ENCODE results near the gene AMACR.
A peak's percentile ranks its signal among the peaks of the same experiment; 100 is the strongest.

Gene AMACR

GRCh38 chr5:34005211-34005610, 2.6 kb downstream of the AMACR start:
- DNase-seq: no peak

DNA sequence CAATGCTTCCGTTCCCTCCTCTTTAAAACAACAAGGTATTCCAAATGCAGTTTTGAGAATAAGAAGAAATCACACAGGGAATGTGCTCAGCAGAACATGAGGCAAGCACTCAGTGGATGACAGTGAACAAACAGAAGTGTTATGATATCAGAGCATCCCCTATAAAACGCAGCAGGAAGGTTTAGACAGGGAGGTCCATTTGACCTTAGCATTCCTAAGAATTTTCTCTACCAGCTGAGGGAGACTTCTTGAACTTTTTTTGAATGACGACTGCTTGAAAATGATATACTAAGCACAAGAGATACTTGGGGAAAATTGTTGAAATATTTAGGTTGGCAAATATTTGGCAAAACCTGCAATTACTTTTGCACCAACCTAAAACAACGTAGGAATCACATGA, 3.9 kb downstream of the AMACR start:
- DNase-seq: no peak

- DNase-seq: no peak
Observed at GRCh38 chr5:34002629-34003328, 5.1 kb downstream of the AMACR start.

DNA sequence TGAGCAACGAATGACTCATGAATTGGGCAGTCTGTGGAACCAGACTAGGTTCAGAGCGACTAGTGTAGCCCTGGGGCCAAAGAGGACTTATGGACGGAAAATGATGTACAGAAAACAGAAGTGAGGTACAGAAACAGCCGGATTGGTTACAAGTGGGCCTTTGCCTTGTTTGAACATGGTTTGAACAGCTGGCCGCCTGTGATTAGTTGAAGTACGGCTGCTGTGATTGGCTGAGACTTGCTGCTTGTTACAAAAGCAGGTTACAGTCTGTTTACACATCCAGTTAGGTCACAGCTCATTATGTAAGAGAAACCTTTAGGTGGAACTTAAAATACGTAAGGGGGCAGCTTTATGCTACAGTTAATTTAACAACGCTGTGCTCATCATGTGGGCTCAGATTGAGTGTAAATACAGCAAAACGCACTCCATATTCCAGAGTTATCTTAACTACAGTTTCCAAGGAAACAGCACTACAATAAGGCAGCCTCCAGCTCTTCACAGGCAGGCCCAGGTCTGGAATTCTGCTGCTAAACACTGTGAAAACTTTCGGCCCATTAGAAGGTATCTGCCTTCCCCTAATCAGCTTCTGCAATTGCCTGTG, 6.5 kb downstream of the AMACR start:
- peak; percentile 70 for DNase-seq

DNA sequence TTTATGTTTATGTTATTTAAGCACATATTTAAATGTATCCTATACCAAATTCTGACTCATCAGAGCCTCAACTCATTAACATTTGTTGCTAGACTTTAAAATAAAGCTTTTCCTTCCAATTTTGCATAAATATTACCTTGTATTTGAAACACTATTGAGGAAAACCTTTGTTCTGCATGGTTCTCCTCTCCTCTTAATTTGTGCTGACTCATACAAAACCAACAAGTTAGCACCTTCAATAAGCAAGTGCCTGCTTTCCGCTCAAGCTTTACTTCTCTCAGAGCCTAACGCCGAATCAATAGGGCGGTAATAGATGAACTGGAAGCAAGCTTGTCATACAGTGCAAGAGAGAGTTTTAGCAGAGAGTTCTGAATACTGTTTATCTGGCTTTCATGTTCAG, 7.9 kb downstream of the AMACR start:
- no peak for DNase-seq

- DNase-seq: peak; percentile 89
Observed at GRCh38 chr5:33997331-33997983, 10.4 kb downstream of the AMACR start.

DNA sequence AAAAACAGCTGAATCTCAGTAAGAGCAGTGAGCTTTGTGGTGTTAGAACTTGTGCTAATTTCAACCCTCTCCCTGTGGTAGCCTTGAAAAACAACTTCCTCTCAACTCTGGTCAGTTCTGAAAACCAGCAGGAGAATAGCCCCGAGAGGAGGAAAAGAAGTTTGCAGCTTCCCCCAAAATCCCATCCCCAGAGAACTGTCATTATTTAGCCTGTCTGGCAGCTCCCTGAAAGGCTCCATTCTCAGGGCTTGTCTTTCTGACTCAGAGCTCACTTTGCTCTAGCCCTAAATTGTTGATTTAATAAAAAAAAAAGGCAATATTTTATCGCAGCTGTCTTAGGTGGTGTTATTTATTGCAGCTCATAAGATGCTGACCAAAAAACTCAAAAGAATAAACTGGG, 12.0 kb downstream of the AMACR start:
- no peak for DNase-seq

DNA sequence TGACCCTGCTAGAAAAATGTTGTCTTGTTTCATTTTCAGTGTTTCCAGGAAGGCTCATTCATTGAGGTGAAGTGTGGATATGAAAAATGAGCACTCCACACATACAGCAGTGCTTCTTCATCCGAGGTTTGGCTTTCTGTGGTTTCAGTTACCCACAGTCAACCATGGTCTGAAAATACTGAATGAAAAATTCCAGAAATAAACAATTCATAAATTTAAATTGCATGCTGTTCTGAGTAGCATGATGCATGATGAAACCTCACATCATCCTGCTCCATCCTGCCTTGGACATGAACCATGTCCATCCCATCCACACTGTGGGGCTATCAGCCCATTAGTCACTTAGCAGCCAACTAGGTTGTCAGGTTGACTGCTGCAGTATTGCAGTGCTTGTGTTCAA, 13.0 kb downstream of the AMACR start:
- no peak for DNase-seq

DNA sequence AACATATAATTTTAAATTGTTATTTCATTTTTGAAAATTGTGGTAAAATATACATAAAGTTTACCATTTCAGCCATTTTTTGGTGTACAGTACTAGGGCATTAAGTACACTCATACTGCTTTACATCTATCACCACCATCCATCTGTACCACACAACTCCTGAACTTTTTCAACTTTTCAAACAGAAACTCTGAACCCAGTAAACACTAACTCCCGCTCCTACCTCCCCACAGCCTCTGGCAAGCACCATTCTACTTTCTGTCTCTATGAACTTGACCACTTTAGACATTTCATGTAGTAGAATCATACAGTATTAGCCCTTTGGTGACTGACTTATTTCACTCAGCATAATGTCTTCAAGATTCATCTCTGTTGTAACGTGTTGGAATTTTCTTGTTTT, 15.0 kb downstream of the AMACR start:
- DNase-seq: no peak

GRCh38 chr5:33985447-33985846, 22.4 kb downstream of the AMACR start:
- DNase-seq: no peak

DNA sequence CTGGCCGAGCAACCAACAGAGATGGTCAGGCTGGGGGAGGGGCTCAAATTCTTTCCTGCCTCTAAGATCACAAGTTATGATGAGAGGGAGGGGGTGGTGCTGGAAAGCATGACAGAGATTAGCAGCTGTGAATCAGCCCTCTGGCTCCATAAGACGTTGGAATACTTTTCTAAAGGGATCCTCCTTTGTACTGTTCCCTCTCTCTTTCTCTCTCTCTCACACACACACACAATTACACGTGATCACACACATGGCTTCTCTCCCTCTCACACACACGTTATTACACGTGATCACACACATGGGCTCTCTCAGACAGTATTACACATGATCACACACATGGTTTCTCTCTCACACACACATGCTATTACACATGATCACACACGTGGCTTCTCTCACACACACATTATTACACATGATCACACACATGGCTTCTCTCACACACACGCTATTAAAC, 23.2 kb downstream of the AMACR start, which contains the start of gene SLC45A2:
TSS of gene SLC45A2 (minus strand) at position 23 of the 454 bp plus-strand sequence. CDS start 110 bp downstream, outside the sequence.
- DNase-seq: no peak

GRCh38 chr5:33984178-33984577, 23.7 kb downstream of the AMACR start:
- no peak for DNase-seq

DNA sequence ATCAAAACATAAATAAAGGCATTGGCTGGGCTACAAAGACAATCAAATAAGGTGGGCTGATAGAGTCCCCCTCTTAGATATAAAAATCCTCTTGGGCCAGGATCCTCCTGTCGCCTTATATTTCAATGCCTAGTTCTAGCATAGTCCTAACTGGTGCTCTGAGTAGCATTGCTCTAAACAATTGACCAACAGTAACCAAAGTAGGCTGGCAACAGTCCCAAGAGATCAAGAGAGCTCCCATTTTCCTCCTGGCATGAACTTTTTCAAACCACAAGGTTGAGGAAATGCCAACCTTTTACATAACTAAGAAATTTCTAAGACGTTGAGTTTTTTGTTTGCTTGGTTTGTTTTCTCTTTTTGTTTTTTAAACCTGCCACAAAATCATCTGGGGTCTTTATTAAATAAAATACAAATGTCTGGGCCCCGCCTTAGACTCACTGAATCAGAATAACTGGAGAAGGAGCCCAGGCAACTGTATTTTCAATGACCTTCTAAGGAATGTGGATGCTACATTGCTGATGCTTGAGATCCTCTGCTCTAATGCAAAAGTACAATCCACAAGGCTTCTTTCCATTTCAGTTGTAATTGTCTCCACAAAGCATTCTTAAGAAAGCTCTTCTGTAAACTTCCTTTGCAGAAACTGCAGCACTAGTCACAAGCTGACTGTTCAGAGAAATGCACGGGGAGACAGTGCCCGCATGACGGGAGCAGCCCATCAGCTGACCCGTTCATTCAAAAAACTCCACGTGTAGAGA, 26.3 kb downstream of the AMACR start:
- no peak for DNase-seq

GRCh38 chr5:33980030-33980429, 27.8 kb downstream of the AMACR start:
- no peak for DNase-seq

GRCh38 chr5:33978306-33978705, 29.5 kb downstream of the AMACR start:
- no peak for DNase-seq

DNA sequence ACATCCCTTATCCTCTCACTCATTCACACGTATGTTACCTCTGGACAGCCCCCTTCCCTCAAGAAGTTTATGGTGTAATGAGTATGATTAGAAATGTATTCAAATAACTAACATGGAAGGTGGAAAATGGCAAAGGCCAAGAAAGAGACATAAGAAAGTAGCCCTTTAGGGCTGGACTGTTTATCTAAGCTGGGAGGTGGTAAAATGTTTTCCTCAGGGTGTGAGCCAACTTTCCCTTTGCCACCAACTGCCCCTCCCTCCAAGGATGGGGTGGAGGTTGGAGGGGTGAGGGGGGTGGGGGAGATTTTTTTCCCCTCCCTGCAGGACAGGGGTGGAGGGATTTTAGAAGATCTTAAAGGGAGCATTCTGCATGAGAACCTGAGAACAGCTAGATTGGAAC, 31.5 kb downstream of the AMACR start:
- no peak for DNase-seq

DNA sequence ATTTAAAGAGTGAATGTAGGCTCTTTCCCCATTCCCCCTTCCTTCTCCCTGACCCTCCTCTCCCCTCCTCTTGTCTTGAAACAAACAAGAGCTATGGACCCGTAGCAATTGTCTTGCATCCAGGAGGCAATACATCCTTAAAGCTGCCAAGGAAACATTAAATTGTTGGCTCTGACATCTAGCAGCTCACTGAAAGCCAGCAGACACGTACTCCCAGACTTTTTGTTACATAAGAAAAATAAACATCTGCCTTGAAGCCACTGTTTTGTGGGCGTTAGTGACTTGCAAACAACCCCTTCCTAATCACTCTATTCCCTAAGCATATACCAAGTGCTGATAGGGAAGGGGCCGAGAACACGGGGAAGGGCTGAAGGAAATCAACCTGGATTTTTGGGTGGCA, 32.0 kb downstream of the AMACR start:
- no peak for DNase-seq

DNA sequence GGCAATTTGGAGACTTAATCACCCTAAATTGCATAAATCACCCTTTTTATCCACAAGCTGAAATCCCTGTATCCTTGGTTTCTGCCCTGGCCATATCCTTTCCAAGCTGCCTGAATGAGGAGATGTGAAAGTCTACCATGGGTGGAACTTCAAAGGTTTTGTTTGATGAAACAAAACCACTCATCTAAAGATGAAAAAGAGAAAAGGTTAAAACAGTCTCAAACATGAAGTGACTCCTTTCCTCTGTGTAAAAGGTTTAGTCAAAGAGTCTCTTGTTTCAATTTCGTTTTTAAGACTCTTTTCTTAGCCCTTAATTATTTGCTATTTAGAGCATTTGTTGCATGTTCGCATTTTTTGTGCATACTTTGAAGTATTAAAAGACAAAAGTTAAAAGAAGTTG, 34.6 kb downstream of the AMACR start:
- DNase-seq: no peak

DNA sequence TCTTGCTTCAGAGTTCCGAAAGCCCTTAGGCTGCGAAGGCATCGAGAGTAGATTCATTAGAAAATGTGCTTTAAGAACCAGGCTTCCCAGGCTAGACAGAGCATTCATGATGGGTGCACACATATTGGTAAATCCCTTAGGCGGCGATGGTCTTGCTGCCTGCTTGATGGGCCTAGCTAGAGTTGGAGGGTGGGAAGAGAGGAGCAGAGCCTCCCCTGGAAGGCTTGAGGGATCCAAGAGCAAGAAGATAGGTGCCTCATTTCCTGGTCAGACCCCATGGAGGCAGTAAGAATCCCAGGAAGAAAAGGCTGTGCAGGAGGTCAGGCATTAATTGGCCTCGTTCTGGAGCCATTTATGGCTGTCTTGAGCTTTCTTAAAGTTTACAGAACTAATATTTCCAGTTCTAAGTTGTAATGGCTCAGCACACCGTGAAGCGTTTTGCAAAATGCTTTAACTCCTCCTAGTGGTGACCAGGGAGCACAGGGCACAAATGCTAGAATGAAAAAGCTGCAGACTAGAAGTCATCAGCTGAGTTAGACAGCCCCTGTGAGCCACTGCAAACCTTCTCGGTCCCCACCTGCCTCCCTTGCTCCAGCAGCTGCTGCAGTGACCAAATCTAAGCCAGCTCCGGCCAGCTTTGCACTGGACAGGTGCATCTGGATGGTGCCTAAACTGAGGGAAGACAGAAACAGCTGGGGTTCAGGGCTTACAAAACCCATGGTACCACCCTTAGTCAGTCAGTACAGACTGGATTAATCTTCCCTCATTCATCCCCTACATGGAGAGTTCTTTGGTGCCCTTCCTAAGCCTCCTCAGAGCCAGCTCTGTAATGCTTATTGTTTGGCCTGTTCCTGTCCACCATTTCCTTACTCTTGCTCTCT, 38.0 kb downstream of the AMACR start:
- peak; percentile 62 for DNase-seq

DNA sequence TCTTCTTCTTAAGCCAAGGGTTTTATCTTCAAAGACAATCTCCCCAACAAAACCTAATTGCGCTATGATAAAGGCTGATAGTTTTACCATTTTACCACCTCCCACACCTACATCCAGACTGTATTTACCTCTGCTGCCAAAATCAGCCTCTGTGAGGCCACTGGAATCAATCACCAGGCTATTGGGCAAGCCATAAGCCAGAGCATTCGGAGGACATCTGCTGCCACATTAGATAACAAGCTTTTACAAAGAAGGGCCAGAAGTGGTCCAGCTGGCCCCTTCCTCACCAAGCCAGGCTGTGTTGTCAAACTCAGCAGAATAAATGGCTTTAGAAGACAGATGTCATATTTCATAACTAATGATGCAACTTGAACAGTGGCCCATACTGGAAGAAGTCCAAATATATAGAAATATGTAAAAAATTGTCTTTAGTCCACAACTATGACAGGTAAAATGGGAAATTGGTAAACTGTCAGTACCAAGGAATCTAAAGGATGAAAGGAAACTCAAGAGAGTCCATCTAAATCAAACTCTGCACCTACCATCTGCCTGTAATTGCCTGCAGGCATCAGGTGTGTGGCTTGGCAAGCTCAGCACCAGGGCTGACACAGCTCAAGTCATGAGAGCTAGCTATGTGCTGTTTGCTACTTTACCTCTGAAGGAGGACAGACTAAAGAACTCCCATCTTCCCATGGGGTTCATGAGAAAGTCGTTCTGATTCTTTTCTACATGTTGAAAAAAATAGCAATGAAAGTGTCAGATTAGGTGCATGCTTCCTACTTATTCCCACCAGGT, 39.4 kb downstream of the AMACR start:
- DNase-seq: peak; percentile 91

GRCh38 chr5:33966805-33967204, 41.0 kb downstream of the AMACR start:
- DNase-seq: no peak

Data from NCI-H1694 (cell line).